Keratinocyte (primary cell): ENCODE data around the gene RAB42. TPM values are rescaled to one million over a fixed set of nuclear protein-coding genes. Genes with fewer than 3 reads are reported as not detected.

Experiments
- DNase-seq: peaks from one replicate; pipeline ENCODE4 v3.0.0-alpha.2; 2011; ENCODE audit warnings: low read depth, missing footprints, low spot score
- FAIRE-seq: peaks from 2 replicates; lab custom pipeline; 2011; peaks lifted over from hg19 to GRCh38; lab: Jason Lieb, UNC
- H2AFZ ChIP-seq: 2 replicates; pipeline ENCODE4 v1.6.0; 2012; ENCODE audit warnings: low read length, control low read depth, inconsistent platforms; ENCODE audit not compliant: control insufficient read depth
- H3K27ac ChIP-seq: 2 replicates; pipeline ENCODE4 v1.5.1; 2011; ENCODE audit warnings: low read length; ENCODE audit not compliant: control insufficient read depth, insufficient read depth
- H3K27me3 ChIP-seq: 3 replicates; pipeline ENCODE4 v1.6.0; 2011; ENCODE audit warnings: low read length; ENCODE audit not compliant: control insufficient read depth, insufficient read depth; ENCODE audit errors: extremely low read depth
- H3K36me3 ChIP-seq, 2 experiments: 2 replicates in 1 of 2; 3 replicates in 1 of 2; pipeline ENCODE4 v1.5.1; 2011; ENCODE audit warnings: low read length in 2 of 2, mild to moderate bottlenecking in 1 of 2; ENCODE audit not compliant: control insufficient read depth in 2 of 2, insufficient read depth in 2 of 2; ENCODE audit errors: extremely low read depth in 1 of 2
- H3K4me1 ChIP-seq: 3 replicates; pipeline ENCODE4 v1.5.1; 2011; ENCODE audit warnings: low read length; ENCODE audit not compliant: control insufficient read depth, insufficient read depth; ENCODE audit errors: extremely low read depth
- H3K4me2 ChIP-seq: 3 replicates; pipeline ENCODE4 v1.6.0; 2011; ENCODE audit warnings: low read depth, low read length; ENCODE audit not compliant: control insufficient read depth, insufficient read depth; ENCODE audit errors: extremely low read depth
- H3K4me3 ChIP-seq, 3 experiments: fragments of 200-600 bp in 1 of 3; sonication (generic) in 1 of 3; 2 replicates in 2 of 3; 3 replicates in 1 of 3; pipeline ENCODE4 v1.5.1; 2011 to 2016; ENCODE audit warnings: low read length in 3 of 3, mild to moderate bottlenecking in 3 of 3, control low read depth in 2 of 3, inconsistent platforms in 1 of 3, low read depth in 1 of 3, mixed read lengths in 1 of 3, mixed run types in 1 of 3, moderate library complexity in 1 of 3; ENCODE audit not compliant: control insufficient read depth in 2 of 3, insufficient read depth in 2 of 3; ENCODE audit errors: extremely low read depth in 1 of 3
- H3K79me2 ChIP-seq: 2 replicates; pipeline ENCODE4 v1.6.0; 2012; ENCODE audit warnings: low read length; ENCODE audit not compliant: control insufficient read depth, insufficient read depth
- H3K9ac ChIP-seq: 3 replicates; pipeline ENCODE4 v1.6.0; 2011; ENCODE audit warnings: low read length; ENCODE audit not compliant: control insufficient read depth, insufficient read depth; ENCODE audit errors: extremely low read depth
- H3K9me1 ChIP-seq: 3 replicates; pipeline ENCODE4 v1.6.0; 2011; ENCODE audit warnings: low read length; ENCODE audit not compliant: control insufficient read depth, insufficient read depth; ENCODE audit errors: extremely low read depth
- H3K9me3 ChIP-seq: 2 replicates; pipeline ENCODE4 v1.5.1; 2012; ENCODE audit warnings: low read depth, low read length; ENCODE audit not compliant: control insufficient read depth
- H4K20me1 ChIP-seq: 3 replicates; pipeline ENCODE4 v1.6.0; 2011; ENCODE audit warnings: low read length; ENCODE audit not compliant: control insufficient read depth, insufficient read depth; ENCODE audit errors: extremely low read depth
- CTCF ChIP-seq, 3 experiments: IDR thresholded peaks in 1 of 3; conservative IDR thresholded peaks in 1 of 3; optimal IDR thresholded peaks in 1 of 3; 2 replicates in 2 of 3; 3 replicates in 1 of 3; pipeline versions ENCODE3 to v1.5.1; 2011; ENCODE audit warnings: low read length in 3 of 3, mild to moderate bottlenecking in 3 of 3, moderate library complexity in 2 of 3, control low read depth in 1 of 3, inconsistent platforms in 1 of 3; ENCODE audit not compliant: insufficient read depth in 2 of 3; ENCODE audit errors: extremely low read depth in 1 of 3
- EZH2 ChIP-seq: IDR thresholded peaks from one replicate; pipeline ENCODE4 v1.6.1; 2012; ENCODE audit warnings: inconsistent platforms, mild to moderate bottlenecking, low read length, moderate library complexity
- dilution Hi-C: fragments of 300-500 bp; cut with MboI; formaldehyde crosslinking; loops from one replicate; pipeline ENCODE4 v1.7.0; 2020; ENCODE audit warnings: low sequenced_read_pairs; ENCODE audit not compliant: extremely low pct_ligation_motif_present
- polyA plus RNA-seq, 5 experiments: library from polyadenylated mRNA; depleted of rRNA in 3 of 5; stranded (reverse) in 3 of 5; stranded (forward) in 1 of 5; unstranded in 1 of 5; fragments of >200 nt; gene quantifications; 1 replicate in 1 of 5; 2 replicates in 3 of 5; 3 replicates in 1 of 5; pipeline versions ENCODE4 v1.2.1 to v1.2.3, GENCODE V29; 2011 to 2012; ENCODE audit warnings: missing spikeins in 2 of 5, low read depth in 1 of 5, low replicate concordance in 1 of 5

Gene RAB42
- polyA plus RNA-seq, 1 donor (not counting 4 experiments of a cell fraction or from before 2014, with no cell fraction given) = 0.05 TPM

- no peaks in the 10 kb centered on the region for H3K9me3 ChIP-seq
- peaks cover 29% of the 10 kb centered on the region for H3K79me2 ChIP-seq
- peaks cover 21 to 32% of the 10 kb centered on the region in 2 experiments for H3K36me3 ChIP-seq
- H3K4me1 ChIP-seq = peaks cover 29% of the 10 kb centered on the region
- H4K20me1 ChIP-seq = peaks cover 27% of the 10 kb centered on the region
- DNase-seq (peak; percentile 46), FAIRE-seq (no peak)
- peak overlapping the region; percentile 4 for H3K27ac ChIP-seq
- H3K4me2 ChIP-seq = peak overlapping the region; percentile 99
- peak overlapping the region; percentile 85 for H3K9ac ChIP-seq
- no peak for TF ChIP-seq CTCF (optimal IDR thresholded peaks at IDR 0.05 in 1 of 3, IDR thresholded peaks at IDR 0.05 in 1 of 3, conservative IDR thresholded peaks at IDR 0.05 in 1 of 3; ENCODE audit: extremely low read depth in 1 of 3, insufficient read depth in 2 of 3, low read length in 3 of 3)
- TF ChIP-seq EZH2 = no peak
- H3K9me1 ChIP-seq = peaks cover 6% of the 10 kb centered on the region
- peak overlapping the region in 2 of 3 experiments; percentile 84 to 88 for H3K4me3 ChIP-seq
- dilution Hi-C loops = no loop called here
- no peak overlapping the region for H2AFZ ChIP-seq
- no peaks in the 10 kb centered on the region for H3K27me3 ChIP-seq
Observed at GRCh38 chr1:28579401-28579800, 12.7 kb upstream of the RAB42 start.

- H2AFZ ChIP-seq = no peak overlapping the region
- DNase-seq = peak; percentile 79
Observed at GRCh38 chr1:28580722-28581530, 11.1 kb upstream of the RAB42 start.

More at GRCh38 chr1:28580722-28581530, 11.1 kb upstream of the RAB42 start:
- peaks cover 29% of the 10 kb centered on the region for H3K79me2 ChIP-seq
- peak overlapping the region; percentile 99 for H3K4me2 ChIP-seq
- TF ChIP-seq EZH2 (no peak), CTCF (optimal IDR thresholded peaks at IDR 0.05 in 1 of 3, IDR thresholded peaks at IDR 0.05 in 1 of 3, conservative IDR thresholded peaks at IDR 0.05 in 1 of 3; ENCODE audit: extremely low read depth in 1 of 3, insufficient read depth in 2 of 3, low read length in 3 of 3) (peak in 1 of 3 experiments; percentile 20)
- H3K36me3 ChIP-seq = peaks cover 21 to 32% of the 10 kb centered on the region in 2 experiments
- peaks cover 27% of the 10 kb centered on the region for H4K20me1 ChIP-seq
- H3K9me1 ChIP-seq = peaks cover 6% of the 10 kb centered on the region
- H3K9ac ChIP-seq = peak overlapping the region; percentile 85
- no peaks in the 10 kb centered on the region for H3K27me3 ChIP-seq
- peak overlapping the region; percentile 76 to 88 (median 84) for H3K4me3 ChIP-seq
- dilution Hi-C loops = no loop called here
- H3K4me1 ChIP-seq = peaks cover 24% of the 10 kb centered on the region
- no peaks in the 10 kb centered on the region for H3K9me3 ChIP-seq
- H3K27ac ChIP-seq = peak overlapping the region; percentile 84
- no peak for FAIRE-seq
